Stimulated activated CD4-positive, alpha-beta T cell treated with anti-CD3 and anti-CD28 coated beads, TNF-alpha, amount 100 ng/mL, for 1 hour (primary cell): ENCODE measurements around the gene ALDH1B1.
"Not testable (repeated sequence)": the region's sequence is repeated elsewhere in the genome, so short reads cannot be mapped to it uniquely, and the experiment has no call there.

Experiments used
- DNase-seq, 3 donors: peaks; one replicate each; pipeline ENCODE4 v3.0.0-alpha.2; 2020; ENCODE audit warnings: low read depth in 3 of 3, low spot score in 1 of 3

The ALDH1B1 gene

GRCh38 chr9:38360839-38361472 lies 31.5 kb upstream of the ALDH1B1 start:
- no peak for DNase-seq

- DNase-seq: no peak
Observed at GRCh38 chr9:38361473-38361850, 31.0 kb upstream of the ALDH1B1 start.

GRCh38 chr9:38362852-38363588 lies 29.5 kb upstream of the ALDH1B1 start:
- no peak for DNase-seq

GRCh38 chr9:38363589-38363925 lies 28.9 kb upstream of the ALDH1B1 start:
- DNase-seq: no peak

GRCh38 chr9:38367898-38368297 lies 24.6 kb upstream of the ALDH1B1 start:
- DNase-seq: no peak

GRCh38 chr9:38368731-38369130 lies 23.8 kb upstream of the ALDH1B1 start:
- DNase-seq: no peak

- DNase-seq: no peak
Observed at GRCh38 chr9:38370176-38370575, 22.3 kb upstream of the ALDH1B1 start.

GRCh38 chr9:38371495-38371894 lies 21.0 kb upstream of the ALDH1B1 start:
- no peak for DNase-seq

GRCh38 chr9:38372762-38373619 lies 19.5 kb upstream of the ALDH1B1 start:
- no peak for DNase-seq

GRCh38 chr9:38373679-38374078 lies 18.8 kb upstream of the ALDH1B1 start:
- DNase-seq: no peak

GRCh38 chr9:38374847-38375571 lies 17.5 kb upstream of the ALDH1B1 start:
- no peak for DNase-seq

- DNase-seq: no peak
Observed at GRCh38 chr9:38375572-38375963, 16.9 kb upstream of the ALDH1B1 start.

GRCh38 chr9:38376021-38376670 lies 16.4 kb upstream of the ALDH1B1 start:
- no peak for DNase-seq

- not testable (repeated sequence) for DNase-seq
Observed at GRCh38 chr9:38377336-38378083, 15.0 kb upstream of the ALDH1B1 start.

- no peak for DNase-seq
Observed at GRCh38 chr9:38380230-38380871, 12.2 kb upstream of the ALDH1B1 start.

GRCh38 chr9:38380872-38381534 lies 11.5 kb upstream of the ALDH1B1 start:
- DNase-seq: no peak

- DNase-seq: no peak
Observed at GRCh38 chr9:38382141-38382540, 10.4 kb upstream of the ALDH1B1 start.

GRCh38 chr9:38384990-38385848 lies 7.3 kb upstream of the ALDH1B1 start:
- no peak for DNase-seq
